ENCODE data around the gene ARSB. TPM values are rescaled to one million over a fixed set of nuclear protein-coding genes. Genes with fewer than 3 reads are reported as not detected.
"Not testable (repeated sequence)": the region's sequence is repeated elsewhere in the genome, so short reads cannot be mapped to it uniquely, and the experiment has no call there.

ARSB gene
- total and polyA plus RNA-seq, 12 donors: 1.9 to 24.5 (median 14.5) TPM

- Histone ChIP-seq H3K36me3 (replicated peaks in 1 of 2) (no peaks in the 10 kb centered on the region), H3K9me3 (replicated peaks in 1 of 3) (no peaks in the 10 kb centered on the region), H3K4me1 (replicated peaks in 1 of 2) (no peaks in the 10 kb centered on the region), H3K27me3 (no peaks in the 10 kb centered on the region), H3K4me3 (no peak overlapping the region), H3K27ac (no peak overlapping the region)
- 69 to 88% (median 83%) methylated on average over 2 of the region's 2 CpGs for WGBS, 4 donors
- intact Hi-C loops (cut with DNase I): no loop called here
- DNase-seq: no peak
- no peak for TF ChIP-seq POLR2A (IDR thresholded peaks at IDR 0.05)
- peak; percentile 19 to 65 (median 50) for TF ChIP-seq CTCF (IDR thresholded peaks at IDR 0.05)
These were observed 98.5 kb downstream of the ARSB start for GRCh38 chr5:78886341-78887230.

GRCh38 chr5:78881884-78882283, 103.2 kb downstream of the ARSB start:
- Histone ChIP-seq H3K4me1 (replicated peaks in 1 of 2) (no peaks in the 10 kb centered on the region), H3K27ac (no peak overlapping the region), H3K27me3 (no peaks in the 10 kb centered on the region), H3K36me3 (replicated peaks in 1 of 2) (no peaks in the 10 kb centered on the region), H3K9me3 (replicated peaks in 1 of 3) (no peaks in the 10 kb centered on the region), H3K4me3 (no peak overlapping the region)
- intact Hi-C loops (cut with DNase I): no loop called here
- DNase-seq: no peak
- TF ChIP-seq CTCF (IDR thresholded peaks at IDR 0.05) (no peak), POLR2A (IDR thresholded peaks at IDR 0.05) (no peak)
- WGBS, 4 donors: 62 to 92% (median 90%) methylated on average over 3 of the region's 3 CpGs

GRCh38 chr5:78879516-78879915, 105.6 kb downstream of the ARSB start:
- H3K4me1 ChIP-seq (replicated peaks in 1 of 2): no peaks in the 10 kb centered on the region
- TF ChIP-seq POLR2A (IDR thresholded peaks at IDR 0.05) (no peak), CTCF (IDR thresholded peaks at IDR 0.05) (no peak)
- no peak overlapping the region for H3K27ac ChIP-seq
- no peak overlapping the region for H3K4me3 ChIP-seq
- intact Hi-C loops (cut with DNase I): no loop called here
- no peak for DNase-seq
- WGBS, 4 donors: 90 to 95% (median 94%) methylated on average over 10 of the region's 10 CpGs
- no peaks in the 10 kb centered on the region for H3K36me3 ChIP-seq (replicated peaks in 1 of 2)
- no peaks in the 10 kb centered on the region for H3K27me3 ChIP-seq
- H3K9me3 ChIP-seq (replicated peaks in 1 of 3): no peaks in the 10 kb centered on the region

GRCh38 chr5:78866076-78866475, 119.0 kb downstream of the ARSB start:
- intact Hi-C loops (cut with DNase I); H3K4me1 ChIP-seq (replicated peaks in 1 of 2): not testable (repeated sequence)

GRCh38 chr5:78858364-78858763, 126.7 kb downstream of the ARSB start:
- Histone ChIP-seq H3K4me1 (replicated peaks in 1 of 2) (no peaks in the 10 kb centered on the region), H3K36me3 (replicated peaks in 1 of 2) (no peaks in the 10 kb centered on the region), H3K27me3 (no peaks in the 10 kb centered on the region), H3K9me3 (replicated peaks in 1 of 3) (no peaks in the 10 kb centered on the region), H3K4me3 (no peak overlapping the region), H3K27ac (no peak overlapping the region)
- DNase-seq: no peak
- TF ChIP-seq POLR2A (IDR thresholded peaks at IDR 0.05) (no peak), CTCF (IDR thresholded peaks at IDR 0.05) (no peak)
- intact Hi-C loops (cut with DNase I): no loop called here
- WGBS, 4 donors: 67 to 81% (median 75%) methylated on average over 1 of the region's 1 CpG

More at GRCh38 chr5:78866076-78866475, 119.0 kb downstream of the ARSB start:
- not testable (repeated sequence) for H3K27ac ChIP-seq; H3K36me3 ChIP-seq (replicated peaks in 1 of 2); H3K4me3 ChIP-seq; DNase-seq; H3K27me3 ChIP-seq; H3K9me3 ChIP-seq (replicated peaks in 1 of 3)
- 78 to 96% (median 94%) methylated on average over 2 of the region's 2 CpGs for WGBS, 4 donors
